ENCODE results near the gene LEF1.

The LEF1 gene

DNA sequence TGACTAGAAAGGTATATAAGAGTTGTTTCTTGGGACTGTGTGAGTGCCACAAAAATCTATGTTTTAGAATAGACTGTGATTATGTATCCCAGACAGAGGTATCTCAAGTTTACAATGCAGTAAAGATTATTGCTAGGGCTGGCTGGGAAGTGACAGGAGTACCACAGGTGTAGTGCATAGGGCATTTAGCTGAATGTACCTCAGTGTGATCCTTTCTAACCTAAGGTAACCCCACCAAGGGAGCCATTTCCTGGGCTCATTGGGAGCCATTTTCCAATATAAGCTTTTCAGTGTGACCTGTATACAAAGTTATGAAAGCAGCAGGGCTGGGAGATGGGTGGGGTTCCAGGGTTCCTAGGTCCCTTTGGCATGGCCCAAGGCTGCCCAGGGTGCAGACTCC, 6.1 kb upstream of the LEF1 start:
- no peak for DNase-seq (ENCODE audit: low read depth)

DNA sequence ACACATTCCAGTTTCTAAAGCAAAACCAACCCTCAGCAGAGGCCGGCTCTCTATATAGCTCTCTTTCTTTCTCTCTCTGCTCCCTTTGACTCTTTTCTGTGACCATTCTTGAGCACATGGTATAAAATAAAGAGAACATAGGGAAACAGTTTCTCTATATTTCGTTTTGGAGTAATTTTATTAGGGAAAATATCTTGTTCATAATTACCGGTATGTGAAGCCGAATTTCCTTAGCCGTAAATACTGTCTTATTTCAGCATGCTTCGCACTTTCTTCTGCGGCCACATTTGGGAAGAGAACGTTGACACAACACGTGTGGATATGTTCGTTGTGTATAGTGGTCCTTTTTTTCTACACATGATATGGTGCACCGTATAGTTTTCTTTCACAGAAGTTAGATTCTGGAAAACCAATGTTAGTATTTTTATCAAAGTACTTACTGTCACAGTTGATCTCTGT, 4.9 kb upstream of the LEF1 start:
- no peak for DNase-seq (ENCODE audit: low read depth)

GRCh38 chr4:108172753-108173598, 4.2 kb upstream of the LEF1 start:
- peak; percentile 66 for DNase-seq (ENCODE audit: low read depth)

DNA sequence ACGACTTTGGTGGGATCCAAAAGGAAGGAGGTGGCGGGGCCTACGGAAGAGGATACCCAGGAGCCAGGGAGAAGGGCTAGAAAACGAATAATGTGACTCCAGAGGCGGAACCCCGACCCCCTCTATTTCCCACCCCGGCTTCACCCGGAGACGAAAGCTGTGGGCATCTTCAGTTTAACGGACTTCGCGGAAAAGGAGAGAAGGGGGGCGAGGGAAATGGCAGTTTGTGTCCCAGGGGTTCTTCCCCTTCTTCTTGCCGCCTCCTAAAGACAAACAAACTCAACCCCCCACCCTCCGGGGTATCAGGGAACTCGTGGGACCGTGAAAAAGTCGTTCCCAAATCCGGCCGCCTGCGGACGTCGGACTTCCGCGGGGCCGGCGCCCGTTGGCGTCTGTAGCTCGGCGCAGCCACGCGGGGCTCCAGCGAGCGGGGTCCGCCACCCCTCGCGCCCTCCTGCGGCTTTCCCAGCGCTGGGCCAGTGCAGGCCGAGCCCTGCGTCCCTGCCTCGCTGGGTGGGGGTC, 3.6 kb upstream of the LEF1 start:
- DNase-seq (ENCODE audit: low read depth): no peak

- peak; percentile 49 for DNase-seq (ENCODE audit: low read depth)
Observed at GRCh38 chr4:108171339-108172230, 2.9 kb upstream of the LEF1 start.

- no peak for DNase-seq (ENCODE audit: low read depth)
Observed at GRCh38 chr4:108170631-108171338, 2.1 kb upstream of the LEF1 start.

- no peak for DNase-seq (ENCODE audit: low read depth)
Observed at GRCh38 chr4:108169664-108170063, 932 bp upstream of the LEF1 start.

DNA sequence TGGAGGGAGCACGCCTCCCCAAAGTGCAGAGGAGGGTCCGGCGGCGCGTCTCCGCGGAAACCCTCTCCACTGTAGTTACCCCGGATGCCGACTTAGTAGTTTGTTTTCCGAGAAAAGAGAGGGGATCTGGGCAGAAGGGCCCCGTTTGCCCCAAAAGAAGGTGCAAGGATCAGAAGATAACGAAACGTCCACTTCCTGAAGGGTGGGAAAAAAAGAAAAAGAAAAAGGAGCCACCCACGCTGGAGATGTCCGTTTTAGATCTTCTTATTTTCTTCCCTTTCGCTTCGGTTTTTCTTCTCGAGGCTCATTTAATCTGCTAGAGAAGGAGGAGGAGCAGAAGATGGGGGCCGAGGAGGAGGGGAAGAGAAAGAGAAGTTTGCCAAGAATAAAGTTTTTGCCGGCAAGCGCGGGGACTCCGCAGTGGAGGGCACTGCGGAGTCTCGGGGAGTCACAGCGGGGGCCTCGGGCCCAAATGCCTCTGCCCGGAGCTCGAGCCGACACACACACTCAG, 517 bp downstream of the LEF1 start:
- no peak for DNase-seq (ENCODE audit: low read depth)

DNA sequence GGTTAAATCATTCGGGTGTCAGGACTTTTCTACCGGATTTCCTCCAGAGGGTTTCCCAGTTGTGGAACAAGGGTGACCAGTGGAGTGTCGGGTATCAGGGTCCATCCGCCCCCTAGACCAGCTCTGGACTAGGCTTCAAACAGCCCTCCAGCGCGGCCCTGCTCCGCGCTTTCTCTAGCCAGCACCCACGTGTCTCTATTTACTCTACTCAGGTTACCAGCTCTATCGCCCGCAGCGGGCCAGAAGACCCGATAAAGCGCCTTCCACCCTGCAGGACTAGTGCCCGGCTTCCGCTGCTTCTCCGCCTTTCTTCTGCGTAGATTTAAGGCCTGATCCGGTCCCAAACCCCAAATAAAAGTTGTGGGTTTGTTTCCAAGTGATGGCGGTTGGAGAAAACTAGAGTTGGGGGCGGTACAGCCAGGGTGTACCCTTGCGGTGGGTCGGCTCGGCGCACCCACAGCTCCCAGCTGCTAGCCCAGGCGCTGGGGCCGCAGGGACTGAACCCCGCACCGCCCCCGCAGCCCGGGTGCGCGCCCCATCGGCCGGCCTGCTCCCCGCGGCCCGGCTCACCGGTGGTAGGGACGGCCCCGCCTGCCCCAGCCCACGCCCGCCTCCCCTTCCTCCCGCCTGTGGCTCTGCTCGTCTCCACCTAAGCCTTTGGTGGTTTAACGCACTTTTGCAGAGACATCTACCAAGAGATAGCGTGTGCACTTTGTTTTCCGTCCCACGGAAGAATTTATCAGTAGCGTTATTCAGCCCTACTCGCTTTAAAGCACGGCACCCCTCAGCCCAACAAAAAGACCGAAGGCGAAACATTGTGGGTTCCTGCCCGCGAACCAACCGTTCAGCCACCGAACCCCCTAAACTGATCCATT, 2.1 kb downstream of the LEF1 start:
- peak; percentile 69 for DNase-seq (ENCODE audit: low read depth)

GRCh38 chr4:108166038-108166437, 2.7 kb downstream of the LEF1 start:
- no peak for DNase-seq (ENCODE audit: low read depth)

DNA sequence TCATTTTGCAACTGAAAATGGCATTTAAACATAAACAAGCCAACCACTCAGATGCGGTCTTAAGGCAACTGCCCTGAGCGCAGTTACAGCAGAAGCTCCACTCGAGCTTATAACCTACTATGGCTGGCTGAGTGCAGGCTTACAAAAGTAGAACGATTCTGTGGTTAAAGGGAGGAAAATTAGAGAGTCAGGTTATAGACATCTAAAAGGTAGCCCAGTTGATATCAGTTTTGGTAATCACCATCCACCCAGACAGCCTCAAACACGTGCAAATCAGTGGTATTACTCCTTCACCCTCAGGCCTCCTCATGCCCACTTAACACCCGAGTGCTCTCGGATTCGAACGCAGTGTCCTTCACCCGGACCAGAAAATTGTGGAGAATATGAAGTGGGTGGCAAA, 3.1 kb downstream of the LEF1 start:
- no peak for DNase-seq (ENCODE audit: low read depth)

DNA sequence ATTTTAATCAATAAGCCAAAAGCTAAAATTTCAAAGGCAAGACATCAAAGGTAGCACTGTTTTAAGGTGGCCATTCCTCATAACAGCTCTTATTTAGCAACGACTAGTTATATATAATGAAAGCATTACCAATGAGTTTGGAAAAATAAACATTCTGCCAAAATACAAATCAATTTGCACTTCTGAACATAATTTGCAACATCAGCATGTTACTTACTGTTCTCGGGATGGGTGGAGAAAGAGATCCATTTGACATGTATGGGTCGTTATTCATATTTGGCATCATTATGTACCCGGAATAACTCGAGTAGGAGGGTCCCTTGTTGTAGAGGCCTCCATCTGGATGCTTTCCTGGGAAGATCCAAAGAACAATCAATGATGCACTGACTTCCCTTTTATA, 5.4 kb downstream of the LEF1 start:
- DNase-seq (ENCODE audit: low read depth): no peak

- DNase-seq (ENCODE audit: low read depth): no peak
Observed at GRCh38 chr4:108160741-108161352, 7.9 kb downstream of the LEF1 start.

- DNase-seq (ENCODE audit: low read depth): no peak
Observed at GRCh38 chr4:108159845-108160244, 8.9 kb downstream of the LEF1 start.

GRCh38 chr4:108157655-108158054, 11.1 kb downstream of the LEF1 start:
- DNase-seq (ENCODE audit: low read depth): no peak

- DNase-seq (ENCODE audit: low read depth): no peak
Observed at GRCh38 chr4:108156391-108156790, 12.3 kb downstream of the LEF1 start.

DNA sequence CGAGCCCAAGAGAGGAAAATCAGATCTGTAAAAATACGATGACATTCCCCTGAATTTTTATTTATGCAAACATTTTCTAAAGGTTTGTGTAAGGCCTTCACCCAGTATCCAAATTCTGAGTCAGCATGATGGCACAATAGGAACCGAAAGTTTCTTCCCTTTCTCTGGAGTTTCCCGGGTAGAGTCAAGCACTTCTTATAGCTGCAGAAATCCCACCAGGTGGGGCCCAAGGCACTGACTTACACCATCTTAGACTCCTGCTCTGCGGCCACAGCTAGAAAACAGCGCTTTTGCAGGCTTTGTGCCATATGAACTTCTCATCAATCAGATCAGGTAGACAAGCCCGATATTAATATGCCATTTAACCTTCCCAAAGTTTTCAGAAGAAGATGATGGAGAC, 13.4 kb downstream of the LEF1 start:
- DNase-seq (ENCODE audit: low read depth): no peak

GRCh38 chr4:108152980-108153379, 15.8 kb downstream of the LEF1 start:
- DNase-seq (ENCODE audit: low read depth): no peak

DNA sequence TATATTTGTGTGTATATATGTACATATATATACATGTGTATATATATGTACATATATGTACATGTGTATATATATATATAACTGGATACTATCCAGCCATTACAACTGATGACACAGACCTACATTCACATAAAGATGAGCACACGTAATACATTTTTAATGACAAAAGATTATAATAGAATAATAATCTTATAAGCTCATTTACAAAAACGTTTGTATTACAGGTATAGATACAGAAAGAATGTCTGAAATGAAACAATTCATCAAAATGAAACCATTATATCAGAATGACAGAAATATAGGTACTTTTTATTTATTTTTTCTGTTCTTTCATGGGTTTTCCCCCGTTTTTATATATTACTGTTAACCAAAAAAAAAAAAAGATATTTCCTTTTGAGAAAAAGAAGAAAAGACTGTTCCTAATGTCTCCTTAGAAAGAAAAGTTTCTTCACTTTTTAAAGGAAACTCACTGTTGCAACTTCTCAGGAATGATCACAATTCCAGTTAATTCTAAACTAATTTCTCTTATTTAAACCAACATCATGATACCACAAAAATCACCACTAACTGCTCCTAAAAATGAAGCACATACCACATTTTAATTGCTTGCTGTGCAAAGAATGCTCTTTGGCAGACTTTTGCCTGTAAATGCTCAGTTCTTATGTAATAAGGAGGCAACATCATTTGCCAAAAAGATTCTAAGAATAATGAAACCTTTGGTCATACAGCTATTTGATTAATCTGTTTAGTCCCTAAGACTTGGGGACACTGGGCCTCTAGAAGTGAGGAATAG, 18.9 kb downstream of the LEF1 start:
- no peak for DNase-seq (ENCODE audit: low read depth)

DNA sequence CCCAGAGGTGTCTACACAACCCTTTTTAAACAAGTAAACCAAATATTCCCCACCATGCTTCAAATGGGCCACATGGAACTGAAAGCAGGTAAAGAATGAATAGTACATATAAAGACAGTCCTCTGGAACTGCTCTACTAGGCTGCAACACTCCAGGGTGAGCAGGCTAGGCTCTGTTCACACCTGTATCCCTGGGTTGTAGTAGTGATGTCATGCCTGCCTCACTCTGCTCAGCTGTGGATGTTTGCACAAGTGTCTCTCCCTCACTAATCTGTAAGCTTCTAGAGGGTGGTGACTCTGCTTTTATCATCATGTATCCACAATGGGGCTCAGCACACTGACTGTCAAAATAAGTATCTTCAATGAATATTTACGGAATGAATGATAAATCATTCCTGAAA, 20.4 kb downstream of the LEF1 start:
- DNase-seq (ENCODE audit: low read depth): no peak
